H9 (cell line): ENCODE measurements around the gene LMX1B. TPM values are rescaled to one million over a fixed set of nuclear protein-coding genes. Genes with fewer than 3 reads are reported as not detected.

Source experiments
- DNase-seq: peaks from one replicate; pipeline ENCODE4 v3.0.0-alpha.2; 2017
- H2AFZ ChIP-seq: one replicate; pipeline ENCODE4 v1.6.1; 2013; ENCODE audit warnings: mild to moderate bottlenecking, low read length, control low read depth, moderate library complexity
- H2AK5ac ChIP-seq: 2 replicates; pipeline ENCODE4 v1.6.1; 2013; ENCODE audit warnings: low read length, control low read depth, mixed read lengths; ENCODE audit not compliant: insufficient read length
- H2BK120ac ChIP-seq: one replicate; pipeline ENCODE4 v1.6.1; 2013; ENCODE audit warnings: low read depth, mild to moderate bottlenecking, low read length, control low read depth, inconsistent platforms; ENCODE audit not compliant: poor library complexity, severe bottlenecking
- H2BK12ac ChIP-seq: 2 replicates; pipeline ENCODE4 v1.6.1; 2013; ENCODE audit warnings: low read length, control low read depth, mixed read lengths, low read depth; ENCODE audit not compliant: insufficient read length
- H2BK15ac ChIP-seq: 2 replicates; pipeline ENCODE4 v1.6.1; 2013; ENCODE audit warnings: low read depth, low read length, control low read depth
- H2BK20ac ChIP-seq: one replicate; pipeline ENCODE4 v1.6.1; 2013; ENCODE audit warnings: low read depth, mild to moderate bottlenecking, low read length, control low read depth, inconsistent platforms; ENCODE audit not compliant: poor library complexity, severe bottlenecking
- H2BK5ac ChIP-seq: 2 replicates; pipeline ENCODE4 v1.6.1; 2013; ENCODE audit warnings: low read length, control low read depth, mixed read lengths; ENCODE audit not compliant: insufficient read length
- H3K14ac ChIP-seq: 2 replicates; pipeline ENCODE4 v1.6.1; 2013; ENCODE audit warnings: low read length, control low read depth; ENCODE audit not compliant: insufficient read depth
- H3K18ac ChIP-seq: 2 replicates; pipeline ENCODE4 v1.6.1; 2013; ENCODE audit warnings: low read depth, mild to moderate bottlenecking, mixed read lengths, low read length, control low read depth; ENCODE audit not compliant: insufficient read length
- H3K23ac ChIP-seq: 2 replicates; pipeline ENCODE4 v1.6.1; 2013; ENCODE audit warnings: low read length, control low read depth, mixed read lengths, low read depth; ENCODE audit not compliant: insufficient read length
- H3K23me2 ChIP-seq: 2 replicates; pipeline ENCODE4 v1.6.1; 2013; ENCODE audit warnings: low read depth, mild to moderate bottlenecking, mixed read lengths, low read length, control low read depth; ENCODE audit not compliant: insufficient read length, poor library complexity, severe bottlenecking
- H3K27ac ChIP-seq: 2 replicates; pipeline ENCODE4 v1.5.1; 2013; ENCODE audit warnings: low read length, control low read depth, mixed read lengths, low read depth; ENCODE audit not compliant: insufficient read length
- H3K27me3 ChIP-seq: 2 replicates; pipeline ENCODE4 v1.6.1; 2013; ENCODE audit warnings: low read length, control low read depth, inconsistent platforms; ENCODE audit not compliant: insufficient read depth
- H3K4ac ChIP-seq: 2 replicates; pipeline ENCODE4 v1.6.1; 2013; ENCODE audit warnings: low read depth, mild to moderate bottlenecking, control low read depth, inconsistent platforms, low read length, moderate library complexity
- H3K4me1 ChIP-seq: 2 replicates; pipeline ENCODE4 v1.6.1; 2013; ENCODE audit warnings: low read length, control low read depth, inconsistent platforms; ENCODE audit not compliant: insufficient read depth
- H3K4me2 ChIP-seq: 2 replicates; pipeline ENCODE4 v1.6.1; 2013; ENCODE audit warnings: low read length, control low read depth, mixed read lengths; ENCODE audit not compliant: insufficient read length, insufficient read depth
- H3K56ac ChIP-seq: 2 replicates; pipeline ENCODE4 v1.6.1; 2013; ENCODE audit warnings: low read depth, mild to moderate bottlenecking, mixed read lengths, low read length, control low read depth; ENCODE audit not compliant: insufficient read length
- H3K79me1 ChIP-seq: 2 replicates; pipeline ENCODE4 v1.6.1; 2013; ENCODE audit warnings: low read depth, mild to moderate bottlenecking, moderate library complexity, low read length, control low read depth, inconsistent platforms; ENCODE audit not compliant: insufficient read depth, poor library complexity, severe bottlenecking
- H3K79me2 ChIP-seq: 2 replicates; pipeline ENCODE4 v1.6.1; 2013; ENCODE audit warnings: low read length, control low read depth, inconsistent platforms; ENCODE audit not compliant: insufficient read depth
- H3K9ac ChIP-seq: 2 replicates; pipeline ENCODE4 v1.6.1; 2013; ENCODE audit warnings: low read length, control low read depth, mixed read lengths; ENCODE audit not compliant: insufficient read length; ENCODE audit errors: extremely low read depth
- H3K9me3 ChIP-seq: one replicate; pipeline ENCODE4 v1.6.1; 2013; ENCODE audit warnings: low read depth, low read length, inconsistent platforms; ENCODE audit not compliant: control insufficient read depth
- H3T11ph ChIP-seq: one replicate; pipeline ENCODE4 v1.6.1; 2013; ENCODE audit warnings: mild to moderate bottlenecking, low read length, control low read depth, inconsistent platforms
- H4K20me1 ChIP-seq: one replicate; pipeline ENCODE4 v1.6.1; 2013; ENCODE audit not compliant: control insufficient read depth, insufficient read length, insufficient read depth
- H4K5ac ChIP-seq: 2 replicates; pipeline ENCODE4 v1.6.1; 2013; ENCODE audit warnings: low read depth, mild to moderate bottlenecking, mixed read lengths, low read length, control low read depth; ENCODE audit not compliant: insufficient read length
- H4K8ac ChIP-seq: replicated peaks from 2 replicates; pipeline ENCODE4 v1.6.1; 2013; ENCODE audit warnings: low read length, control low read depth, mixed read lengths, low read depth; ENCODE audit not compliant: insufficient read length
- H4K91ac ChIP-seq: 2 replicates; pipeline ENCODE4 v1.6.1; 2013; ENCODE audit warnings: low read depth, mild to moderate bottlenecking, moderate library complexity, mixed read lengths, low read length, control low read depth; ENCODE audit not compliant: insufficient read length
- H3K27ac Mint-ChIP-seq, 3 experiments: 2 replicates in 2 of 3; 3 replicates in 1 of 3; pipeline ENCODE4 v1.8.0; 2020 to 2021; ENCODE audit warnings: mixed read lengths in 3 of 3, mild to moderate bottlenecking in 1 of 3, moderate library complexity in 1 of 3
- H3K27me3 Mint-ChIP-seq: 2 replicates; pipeline ENCODE4 v1.8.0; 2021; ENCODE audit warnings: low read depth, mild to moderate bottlenecking, moderate library complexity, mixed read lengths
- H3K36me3 Mint-ChIP-seq, 3 experiments: 2 replicates in 2 of 3; 3 replicates in 1 of 3; pipeline ENCODE4 v1.8.0; 2020 to 2021; ENCODE audit warnings: low read depth in 3 of 3, mixed read lengths in 3 of 3; ENCODE audit not compliant: insufficient read depth in 1 of 3
- H3K4me1 Mint-ChIP-seq, 2 experiments: 2 replicates each; pipeline ENCODE4 v1.8.0; 2020; ENCODE audit warnings: mixed read lengths in 2 of 2
- H3K4me3 Mint-ChIP-seq, 2 experiments: 2 replicates in 1 of 2; 3 replicates in 1 of 2; pipeline ENCODE4 v1.8.0; 2020 to 2021; ENCODE audit warnings: mild to moderate bottlenecking in 2 of 2, mixed read lengths in 2 of 2, moderate library complexity in 1 of 2
- H3K9me3 Mint-ChIP-seq, 2 experiments: 2 replicates in 1 of 2; 3 replicates in 1 of 2; pipeline ENCODE4 v1.8.0; 2020; ENCODE audit warnings: mild to moderate bottlenecking in 2 of 2, mixed read lengths in 2 of 2, moderate library complexity in 1 of 2
- WGBS: extraction: QIAGEN DNeasy Blood & Tissue Kit; methylation state at CpG from one replicate; pipeline ENCODE4 v1.1.7; 2013; ENCODE audit warnings: missing lambda C conversion rate, low lambda C conversion rate, mixed read lengths; ENCODE audit not compliant: insufficient read length; ENCODE audit errors: extremely low coverage; 5-methylcytosine and 5-hydroxymethylcytosine counted together
- total RNA-seq: library from RNA; stranded (reverse); gene quantifications from 2 replicates; pipeline ENCODE4 v1.2.1, GENCODE V29; 2021
- TF ChIP-seq, protein P1 (sequence below): fragments of 200-600 bp; sonication (generic); conservative IDR thresholded peaks from 3 replicates; pipeline ENCODE4 v1.8.0; 2021; ENCODE audit warnings: antibody characterized with exemption, mild to moderate bottlenecking

The LMX1B gene
- total RNA-seq, 1 experiment from 2014 or later: 0.85 TPM

DNA sequence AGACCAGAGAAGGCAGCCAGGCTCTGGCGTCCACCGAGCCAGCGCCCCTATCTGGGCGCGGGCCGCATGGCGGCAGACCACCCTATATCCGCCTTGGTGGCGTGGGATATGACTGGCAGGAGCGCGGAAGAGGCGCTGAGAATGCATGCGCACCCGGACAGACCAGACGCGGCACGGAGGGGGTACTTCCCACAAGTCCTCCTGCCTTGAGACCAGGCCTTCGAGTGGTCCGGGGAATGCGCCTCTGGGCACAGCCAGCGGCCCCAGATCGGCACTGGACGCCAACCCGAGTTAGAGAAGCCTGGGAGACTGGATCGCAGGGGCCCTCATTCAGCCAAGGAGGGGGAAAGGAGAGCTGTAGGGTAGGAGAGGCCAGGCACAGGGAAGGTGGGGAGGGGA lies 2.5 kb upstream of the LMX1B start:
- Histone ChIP-seq H3K27ac (no peak overlapping the region), H3K4me2 (peak overlapping the region; percentile 51), H4K8ac (no peak overlapping the region), H3K4me1 (no peaks in the 10 kb centered on the region), H2BK5ac (no peak overlapping the region), H4K20me1 (no peaks in the 10 kb centered on the region), H3K23ac (no peak overlapping the region), H4K91ac (no peak overlapping the region), H3K4ac (no peak overlapping the region), H3K79me1 (no peaks in the 10 kb centered on the region), H2BK15ac (no peak overlapping the region), H2AK5ac (no peak overlapping the region), H3K9ac (no peak overlapping the region), H3K56ac (no peak overlapping the region), H2BK120ac (no peak overlapping the region), H2AFZ (no peak overlapping the region), H4K5ac (no peak overlapping the region), H3K18ac (no peak overlapping the region), H2BK20ac (no peak overlapping the region), H3K27me3 (peaks cover 67% of the 10 kb centered on the region), H2BK12ac (no peak overlapping the region), H3K9me3 (no peaks in the 10 kb centered on the region), H3K14ac (no peak overlapping the region; the same call in 1 of the 2 replicates), H3K23me2 (peaks cover 28% of the 10 kb centered on the region), H3K79me2 (no peaks in the 10 kb centered on the region), H3T11ph (no peak overlapping the region)
- Mint-ChIP-seq H3K27me3 (peaks cover 92% of the 10 kb centered on the region), H3K27ac (no peak overlapping the region), H3K36me3 (no peaks in the 10 kb centered on the region; a peak in 1 of 7 replicates), H3K4me1 (peaks cover 28 to 35% of the 10 kb centered on the region in 2 experiments), H3K9me3 (peaks cover 0 to 4% of the 10 kb centered on the region in 2 experiments; a peak in 1 of 5 replicates), H3K4me3 (peak overlapping the region; percentile 19 to 80; a peak in 4 of 5 replicates)
- DNase-seq: no peak
- WGBS: no CpG with 5 or more reads among the region's 25 CpGs
- TF ChIP-seq, protein P1, sequence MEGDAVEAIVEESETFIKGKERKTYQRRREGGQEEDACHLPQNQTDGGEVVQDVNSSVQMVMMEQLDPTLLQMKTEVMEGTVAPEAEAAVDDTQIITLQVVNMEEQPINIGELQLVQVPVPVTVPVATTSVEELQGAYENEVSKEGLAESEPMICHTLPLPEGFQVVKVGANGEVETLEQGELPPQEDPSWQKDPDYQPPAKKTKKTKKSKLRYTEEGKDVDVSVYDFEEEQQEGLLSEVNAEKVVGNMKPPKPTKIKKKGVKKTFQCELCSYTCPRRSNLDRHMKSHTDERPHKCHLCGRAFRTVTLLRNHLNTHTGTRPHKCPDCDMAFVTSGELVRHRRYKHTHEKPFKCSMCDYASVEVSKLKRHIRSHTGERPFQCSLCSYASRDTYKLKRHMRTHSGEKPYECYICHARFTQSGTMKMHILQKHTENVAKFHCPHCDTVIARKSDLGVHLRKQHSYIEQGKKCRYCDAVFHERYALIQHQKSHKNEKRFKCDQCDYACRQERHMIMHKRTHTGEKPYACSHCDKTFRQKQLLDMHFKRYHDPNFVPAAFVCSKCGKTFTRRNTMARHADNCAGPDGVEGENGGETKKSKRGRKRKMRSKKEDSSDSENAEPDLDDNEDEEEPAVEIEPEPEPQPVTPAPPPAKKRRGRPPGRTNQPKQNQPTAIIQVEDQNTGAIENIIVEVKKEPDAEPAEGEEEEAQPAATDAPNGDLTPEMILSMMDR: no peak
